Activated CD4-positive, CD25-positive, alpha-beta regulatory T cell (primary cell): ENCODE measurements around the gene WAPL.

Experiments used
- DNase-seq, 4 experiments: peaks; one replicate each; lab custom pipeline; 2025; lab: John Stamatoyannopoulos, UW

The WAPL gene

DNA sequence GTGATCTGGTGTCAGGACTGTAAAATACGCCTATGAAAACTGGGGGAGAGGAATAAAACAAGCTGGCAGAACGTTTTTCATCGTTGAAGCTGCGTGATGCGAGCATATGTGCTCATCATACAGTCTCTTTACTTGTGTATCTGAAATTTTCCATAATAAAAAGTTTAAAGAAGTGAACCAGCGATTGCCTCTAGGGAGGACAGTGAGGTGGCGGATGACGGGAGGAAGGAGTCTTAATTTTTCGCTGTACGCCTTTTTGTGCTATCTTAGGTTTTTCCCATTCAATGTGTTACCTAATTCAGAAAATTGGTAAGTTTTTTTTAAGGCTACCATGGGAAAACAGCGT is 891 bp upstream of the WAPL start:
- DNase-seq, result no peak

DNA sequence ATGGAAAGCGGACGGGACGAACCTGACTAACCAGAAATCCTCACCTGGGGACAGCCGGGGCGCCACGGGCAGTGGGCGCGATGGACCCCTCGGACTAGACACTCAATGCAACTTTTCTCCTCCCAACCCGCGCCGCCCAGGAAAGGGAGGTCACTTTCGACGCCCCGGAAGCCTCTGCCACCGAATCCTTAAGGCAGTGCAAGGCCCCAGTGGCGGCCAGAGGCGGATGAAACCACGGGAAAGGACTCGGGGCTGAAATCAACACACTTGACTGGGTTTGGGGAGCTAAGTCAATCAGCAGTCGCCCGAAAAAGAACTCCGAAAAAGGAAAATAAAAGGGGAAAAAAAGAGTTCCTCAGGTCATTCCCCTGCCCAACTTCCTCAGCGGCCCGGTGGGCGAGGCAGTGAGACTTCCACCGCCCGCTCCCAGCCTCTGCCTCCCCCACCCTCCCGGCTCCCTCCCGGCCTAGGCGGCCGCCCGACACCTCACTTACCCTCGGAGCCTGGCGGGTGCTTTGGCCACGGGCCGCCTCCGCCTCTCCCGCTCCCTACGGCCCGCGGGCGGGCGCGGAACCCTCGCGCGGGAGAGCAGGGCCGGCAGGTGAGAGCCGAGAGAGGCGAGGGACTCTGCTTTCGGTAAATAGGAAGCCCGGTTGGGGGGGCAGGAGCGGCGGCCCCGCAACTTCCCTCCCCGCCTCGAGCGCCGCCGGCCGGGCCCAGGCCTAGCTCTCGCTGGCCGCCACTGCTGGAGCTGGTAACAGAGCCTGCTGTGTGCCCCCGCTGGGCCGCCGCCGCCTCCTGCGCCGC is 518 bp downstream of the WAPL start:
- DNase-seq, result peak in 2 of 4 experiments; percentile 3 to 11

DNA sequence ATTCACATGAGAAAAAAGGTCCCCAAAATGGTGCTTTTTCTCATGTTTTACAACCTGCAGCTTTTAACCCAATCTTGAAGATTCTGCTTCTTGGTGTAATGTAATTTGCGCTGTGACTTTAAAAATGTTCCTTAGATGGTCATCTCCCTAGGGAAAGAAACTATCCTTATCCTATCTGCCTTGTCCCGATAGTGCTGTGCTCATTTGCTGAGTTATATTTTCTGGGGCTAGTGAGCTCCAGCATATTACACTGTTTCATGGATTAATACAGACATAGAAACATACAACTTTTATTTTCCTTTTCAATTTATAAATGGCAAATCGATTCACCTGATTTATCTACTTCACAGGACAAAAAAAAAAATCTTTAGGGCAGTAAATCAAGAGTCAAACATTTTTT is 2.8 kb downstream of the WAPL start:
- no peak for DNase-seq

DNA sequence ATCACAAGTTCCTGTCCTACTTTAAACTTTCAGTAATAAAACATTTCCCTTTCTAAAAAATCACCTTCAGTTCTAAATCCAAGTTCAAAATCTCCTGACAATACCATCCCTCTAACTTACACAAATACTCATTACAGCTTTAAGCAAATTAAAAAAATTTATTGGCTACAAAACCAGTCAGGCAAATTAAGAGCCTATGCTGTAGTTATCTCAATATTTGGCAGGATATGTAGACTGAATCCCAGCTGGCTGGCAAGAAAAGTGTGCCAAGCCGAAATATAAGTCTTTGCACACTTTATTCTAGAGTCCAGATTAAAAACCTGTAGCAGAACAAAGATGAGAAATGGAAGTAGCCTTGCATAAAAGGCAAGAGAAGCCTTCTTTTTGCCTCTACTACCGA is 9.5 kb downstream of the WAPL start:
- DNase-seq, result no peak

DNA sequence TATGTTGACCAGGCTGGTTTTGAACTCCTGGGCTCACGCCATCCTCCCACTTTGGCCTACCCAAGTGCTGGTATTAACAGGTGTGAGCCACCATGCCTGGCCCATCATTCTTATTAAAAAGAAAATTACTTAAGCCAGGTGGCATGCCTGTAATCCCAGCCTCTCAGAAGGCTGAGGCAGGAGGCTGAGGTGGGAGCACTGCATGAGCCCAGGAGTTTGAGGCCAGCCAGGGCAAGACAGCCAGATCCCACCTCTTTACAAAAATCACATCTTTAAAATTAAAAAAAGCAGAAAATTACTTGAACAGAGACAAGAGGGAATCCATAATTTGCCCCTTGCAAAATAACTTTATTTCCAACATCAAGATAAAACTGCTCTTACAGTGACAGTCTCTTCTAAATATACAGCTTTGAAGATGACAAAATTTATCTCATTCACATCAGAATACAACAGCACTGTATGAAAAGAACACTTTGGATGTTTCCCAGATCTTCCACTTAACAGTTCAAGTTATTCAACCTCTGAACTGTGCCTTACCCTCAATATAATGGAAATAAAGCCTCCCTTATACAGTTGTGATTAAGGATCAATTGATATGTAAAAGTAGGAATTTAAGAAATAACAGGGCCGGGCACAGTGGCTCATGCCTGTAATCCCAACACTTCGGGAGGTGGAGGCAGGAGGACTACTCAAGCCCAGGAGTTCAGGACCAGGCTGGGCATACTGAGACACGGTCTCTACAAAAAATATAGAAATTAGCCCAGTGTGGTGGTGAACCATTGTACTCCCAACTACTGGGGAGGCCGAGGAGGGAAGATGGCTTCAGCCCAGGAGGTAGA is 10.3 kb downstream of the WAPL start:
- no peak for DNase-seq

DNA sequence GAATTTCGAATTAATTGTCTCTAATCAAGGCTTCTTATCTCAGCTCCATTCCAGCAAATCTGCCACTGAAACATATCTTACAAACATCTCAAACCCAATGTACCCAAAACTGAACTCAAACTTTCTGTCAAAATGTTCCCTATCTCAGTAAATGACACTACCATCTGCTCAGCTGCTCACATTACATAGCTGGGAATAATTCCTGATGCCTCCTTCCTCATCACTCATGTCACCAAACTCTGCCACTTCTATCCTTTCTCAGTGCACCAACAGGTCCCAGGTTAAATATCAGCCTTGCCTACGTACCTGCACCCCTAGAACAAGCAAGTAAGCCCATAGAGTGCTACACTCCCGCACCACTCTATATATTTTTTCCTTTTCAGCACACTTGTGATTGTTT is 12.4 kb downstream of the WAPL start:
- DNase-seq, result no peak

DNA sequence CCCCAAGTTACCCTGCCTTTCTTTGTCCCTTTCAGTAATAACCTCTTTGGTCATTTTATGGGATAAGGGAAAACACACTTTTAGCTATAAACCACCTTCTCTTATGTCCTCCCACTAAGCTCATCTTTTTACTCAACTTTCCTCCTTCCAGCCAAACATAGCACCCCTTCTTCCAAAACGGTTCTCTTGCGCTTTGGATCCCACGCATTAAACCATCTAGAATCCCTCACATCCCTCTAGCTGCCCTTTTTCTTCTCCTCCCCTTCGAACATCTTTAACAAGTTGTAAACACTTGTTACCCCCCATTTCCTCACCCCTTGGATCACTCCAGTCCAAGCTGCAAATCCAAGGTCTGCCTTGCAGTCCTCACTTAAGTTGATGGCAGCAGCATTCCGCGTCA is 13.4 kb downstream of the WAPL start:
- no peak for DNase-seq

DNA sequence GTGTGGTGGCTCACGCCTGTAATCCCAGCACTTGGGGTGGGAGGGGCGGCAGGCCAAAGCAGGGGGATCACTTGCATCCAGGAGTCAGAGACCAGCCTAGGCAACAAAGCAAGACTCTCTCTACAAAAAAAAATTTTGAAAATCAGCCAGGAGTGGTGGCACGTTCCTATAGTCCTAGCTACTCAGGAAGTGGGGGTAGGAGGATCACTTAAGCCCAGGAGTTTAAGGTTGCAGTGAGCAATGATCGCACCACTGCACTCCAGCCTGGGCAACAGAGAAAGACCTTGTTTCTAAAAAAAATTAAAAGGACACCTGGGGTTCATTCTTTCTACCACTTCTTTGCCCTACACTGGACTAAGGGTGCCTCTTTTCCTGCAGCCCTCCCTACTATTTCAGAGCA is 15.1 kb downstream of the WAPL start:
- no peak for DNase-seq

DNA sequence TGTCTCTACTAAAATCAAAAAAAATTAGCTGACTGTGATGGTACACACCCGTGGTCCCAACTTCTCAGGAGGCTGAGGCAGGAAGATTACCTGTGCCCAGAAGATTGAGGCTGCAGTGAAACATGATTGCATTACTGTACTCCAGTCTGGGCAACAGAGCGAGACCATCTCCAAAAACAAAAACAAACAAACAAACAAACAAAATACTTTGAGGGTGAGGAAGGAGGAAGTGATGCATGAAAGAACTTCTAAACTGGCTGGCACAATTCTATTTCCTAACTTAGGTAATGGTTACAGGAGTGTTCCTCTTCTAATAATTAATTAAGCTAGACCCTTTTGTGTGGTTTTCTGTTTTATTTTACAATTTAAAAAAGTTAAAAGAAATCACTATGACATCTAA is 15.5 kb downstream of the WAPL start:
- DNase-seq, result no peak

DNA sequence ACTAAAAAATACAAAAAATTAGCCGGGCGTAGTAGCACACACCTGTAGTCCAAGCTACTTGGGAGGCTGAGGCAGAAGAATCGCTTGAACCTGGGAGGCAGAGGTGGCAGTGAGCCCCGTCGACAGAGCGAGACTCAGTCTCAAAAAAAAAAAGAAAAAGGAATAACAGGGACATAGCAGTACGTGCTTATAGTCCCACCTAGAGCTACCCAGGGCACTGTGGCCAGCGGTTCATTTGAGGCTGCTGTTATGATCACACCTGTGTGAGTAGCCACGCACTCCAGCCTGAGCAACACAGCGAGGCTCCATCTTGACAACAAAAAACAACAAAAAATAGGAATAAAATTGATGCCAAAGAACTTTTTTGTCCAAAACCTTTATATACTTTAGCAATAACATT is 17.1 kb downstream of the WAPL start:
- no peak for DNase-seq

DNA sequence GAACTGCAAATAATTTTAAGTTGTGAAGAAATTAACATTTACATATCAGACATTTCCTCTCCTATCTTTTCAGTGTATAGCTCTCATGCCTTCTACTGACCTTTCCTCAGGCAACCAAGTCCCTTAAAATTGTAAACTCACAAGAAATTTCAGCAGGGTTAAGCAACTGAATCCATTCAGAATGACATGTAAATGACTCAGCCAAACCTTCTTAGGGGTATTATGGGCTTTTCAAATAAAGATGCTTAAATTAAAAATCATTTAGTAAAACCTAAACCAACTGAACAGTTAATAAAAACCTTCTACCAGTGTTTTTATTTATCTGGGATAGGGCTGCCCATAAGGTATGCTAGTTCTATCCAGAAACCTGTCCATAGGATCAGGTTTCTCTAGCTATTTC is 20.7 kb downstream of the WAPL start:
- DNase-seq, result no peak

DNA sequence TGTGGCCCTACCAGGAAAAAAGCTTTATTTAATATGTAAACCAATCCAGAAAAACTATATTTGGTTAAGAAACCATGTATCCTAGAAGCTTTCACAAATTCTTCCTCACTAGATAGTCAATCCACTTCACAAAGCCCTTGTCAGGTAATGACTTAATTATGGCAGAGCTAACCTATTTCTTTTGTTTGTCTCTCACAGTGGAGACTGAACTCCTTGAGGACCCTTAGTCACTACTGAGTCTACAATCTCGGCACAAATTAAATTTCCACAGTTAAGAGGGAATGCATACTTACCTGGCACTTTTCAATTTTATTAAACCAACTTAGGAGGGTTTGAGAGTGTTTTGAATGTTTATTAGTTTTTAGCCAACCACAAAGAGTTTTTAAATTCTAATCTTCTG is 23.0 kb downstream of the WAPL start:
- no peak for DNase-seq

DNA sequence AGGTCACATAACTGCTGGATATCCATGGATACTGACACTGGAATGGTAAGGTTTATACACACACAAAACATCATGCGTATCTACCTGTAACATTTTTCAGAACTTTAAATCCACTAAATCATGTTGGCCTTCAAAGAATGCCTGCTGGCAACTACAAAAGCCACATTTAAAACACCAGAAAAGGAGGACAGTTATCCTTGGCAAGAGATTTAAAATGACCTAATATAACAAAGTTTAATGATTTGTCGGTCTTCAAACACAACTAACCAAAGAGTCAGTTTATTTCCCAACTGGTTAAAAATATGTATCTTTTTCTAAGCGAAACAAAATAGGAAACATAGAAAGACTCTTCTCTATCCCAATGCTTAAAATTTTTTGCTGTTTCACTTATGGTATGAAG is 24.0 kb downstream of the WAPL start:
- no peak for DNase-seq

DNA sequence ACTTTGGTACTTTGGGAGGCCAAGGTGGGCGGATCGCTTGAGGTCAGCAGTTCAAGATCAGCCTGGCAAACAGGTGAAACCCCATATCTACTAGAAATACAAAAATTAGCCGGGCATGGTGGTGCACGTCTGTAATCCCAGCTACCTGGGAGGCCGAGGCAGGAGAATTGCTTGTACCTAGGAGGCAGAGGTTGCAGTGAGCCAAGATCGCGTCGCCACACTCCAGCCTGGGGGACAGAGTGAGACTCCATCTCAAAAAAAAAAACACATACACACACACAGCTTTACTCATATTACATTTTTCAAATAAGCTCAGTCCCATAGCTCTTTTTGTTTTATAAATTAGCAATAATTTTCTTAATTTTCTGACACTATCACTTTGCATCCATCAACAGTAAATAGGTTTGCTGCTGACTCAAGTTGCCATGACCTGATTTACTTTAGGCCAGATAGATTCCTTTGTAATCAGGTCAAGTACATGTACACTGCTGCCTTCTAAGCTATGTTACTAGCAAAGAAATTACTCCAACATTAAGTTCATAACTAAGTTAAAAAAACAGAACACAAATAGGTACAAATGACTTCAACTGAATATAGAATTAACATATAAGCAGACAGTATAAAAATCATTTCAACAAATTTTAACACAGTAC is 31.5 kb downstream of the WAPL start:
- DNase-seq, result no peak

DNA sequence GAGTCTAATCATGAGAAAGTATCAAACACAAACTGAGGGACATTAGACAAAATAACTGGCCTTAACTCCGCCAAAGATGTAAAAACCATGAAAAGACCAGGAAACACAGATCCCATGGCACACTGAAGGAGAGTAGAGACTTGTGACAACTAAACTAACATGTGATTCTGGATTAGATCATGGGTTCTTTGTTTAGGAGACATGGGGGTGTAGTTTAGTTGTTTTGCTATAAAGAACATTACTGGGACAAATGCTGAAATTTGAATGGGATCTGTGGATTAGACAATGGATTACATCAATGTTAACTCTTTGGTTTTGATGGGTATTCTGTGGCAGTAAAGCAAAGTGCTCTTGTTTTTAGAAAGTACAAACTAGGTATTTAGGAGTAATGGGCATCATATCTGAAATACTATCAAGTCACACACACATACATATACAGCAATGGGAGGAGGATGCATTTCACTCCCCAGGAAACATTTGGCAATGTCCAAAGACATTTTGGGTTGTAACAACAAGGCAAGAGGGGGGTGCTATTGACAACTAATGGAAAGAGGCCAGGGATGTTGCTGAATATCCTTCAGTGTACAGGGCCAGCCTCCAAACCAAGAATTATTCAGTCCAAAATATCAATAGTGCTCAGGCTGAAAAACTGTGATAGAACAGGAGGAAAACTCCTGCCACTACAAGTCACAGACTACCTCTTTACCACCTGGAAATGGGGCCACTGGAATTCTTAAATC is 32.4 kb downstream of the WAPL start:
- no peak for DNase-seq

DNA sequence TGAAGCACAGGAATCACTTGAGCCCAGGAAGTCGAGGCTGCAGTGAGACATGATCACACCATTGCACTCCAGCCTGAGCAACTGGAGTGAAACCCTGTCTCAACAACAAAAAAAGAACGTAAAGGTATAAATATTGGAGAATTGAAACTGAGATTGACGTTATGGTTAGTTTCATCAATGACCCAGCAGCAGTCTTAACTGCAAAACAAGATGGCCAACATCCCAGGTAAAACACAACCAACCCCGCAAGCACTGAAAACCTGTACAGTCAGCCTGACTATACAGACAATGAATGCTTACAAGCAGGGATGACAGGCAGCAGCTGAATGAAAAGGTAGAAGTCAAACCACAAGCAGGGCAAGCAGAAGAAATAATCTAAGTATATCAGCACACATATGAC is 34.7 kb downstream of the WAPL start:
- DNase-seq, result no peak

DNA sequence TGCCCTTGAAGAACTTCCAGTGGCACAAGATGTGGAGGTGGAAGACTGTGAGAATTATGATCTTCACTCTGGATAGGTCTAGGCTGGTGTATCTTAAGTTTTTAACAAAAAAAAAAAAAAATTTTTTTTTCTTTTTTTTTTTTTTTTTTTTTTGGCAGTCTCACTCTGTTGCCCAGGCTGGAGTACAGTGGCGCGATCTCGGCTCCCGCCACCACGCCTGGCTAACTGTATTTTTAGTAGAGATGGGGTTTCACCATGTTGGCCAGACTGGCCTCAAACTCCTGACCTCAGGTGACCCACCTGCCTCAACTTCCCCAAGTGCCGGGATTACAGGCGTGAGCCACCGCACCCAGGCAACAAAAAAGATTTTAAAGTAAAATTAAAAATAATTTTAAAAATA is 37.9 kb downstream of the WAPL start:
- no peak for DNase-seq

DNA sequence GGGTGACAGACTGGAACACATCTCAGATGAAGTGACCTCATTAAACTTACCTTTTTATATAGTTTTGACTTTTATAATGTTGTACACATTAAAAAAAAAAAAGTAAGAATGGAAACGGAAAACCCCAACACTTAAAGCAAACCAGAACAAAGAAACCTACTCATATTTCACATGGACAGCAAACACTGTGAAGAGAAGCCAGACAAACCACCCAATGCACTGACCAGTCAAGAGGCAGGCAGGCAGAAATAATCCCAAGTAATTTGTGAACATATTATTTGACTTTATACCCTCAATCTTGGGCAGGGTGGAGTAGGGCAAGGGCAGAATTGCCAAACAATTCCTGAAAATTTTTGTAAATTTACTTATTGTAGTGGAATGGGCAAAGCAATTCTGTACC is 39.8 kb downstream of the WAPL start:
- no peak for DNase-seq

DNA sequence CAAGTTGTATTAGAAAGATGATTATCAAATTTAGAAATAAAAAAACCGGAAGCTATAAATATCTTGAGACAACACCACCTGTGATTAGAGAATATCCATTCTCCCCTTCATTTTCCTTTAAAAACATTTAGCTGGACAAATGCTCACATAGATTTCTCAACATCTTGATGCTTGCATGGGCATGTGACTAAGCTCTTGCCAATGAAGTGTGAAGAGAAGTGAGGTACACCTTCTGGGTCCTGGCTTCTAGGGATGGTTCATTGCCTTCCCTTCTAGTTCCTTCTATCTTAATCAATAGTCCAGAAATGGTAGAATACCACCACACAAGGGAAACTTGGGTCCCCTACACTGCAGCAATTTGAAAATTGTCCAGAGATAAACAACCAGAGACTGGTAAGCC is 41.0 kb downstream of the WAPL start:
- no peak for DNase-seq

DNA sequence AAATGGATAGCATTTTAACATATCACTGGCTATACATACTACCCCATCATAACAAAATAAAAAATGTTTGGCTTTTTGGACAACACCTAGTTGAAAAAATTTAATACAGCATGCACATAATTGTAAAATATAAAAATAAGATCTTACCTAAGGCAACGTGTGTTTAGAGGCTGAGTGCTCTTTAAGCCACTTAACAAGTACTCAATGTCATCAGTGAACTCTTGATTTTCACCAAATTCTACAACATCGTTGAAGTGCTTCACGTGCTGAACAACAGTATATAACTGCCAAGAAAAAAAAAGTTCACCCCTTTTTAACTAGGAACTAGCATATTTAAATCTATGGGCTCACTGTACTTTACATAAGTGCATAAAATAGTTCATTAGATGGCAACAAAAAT is 49.5 kb downstream of the WAPL start:
- no peak for DNase-seq

DNA sequence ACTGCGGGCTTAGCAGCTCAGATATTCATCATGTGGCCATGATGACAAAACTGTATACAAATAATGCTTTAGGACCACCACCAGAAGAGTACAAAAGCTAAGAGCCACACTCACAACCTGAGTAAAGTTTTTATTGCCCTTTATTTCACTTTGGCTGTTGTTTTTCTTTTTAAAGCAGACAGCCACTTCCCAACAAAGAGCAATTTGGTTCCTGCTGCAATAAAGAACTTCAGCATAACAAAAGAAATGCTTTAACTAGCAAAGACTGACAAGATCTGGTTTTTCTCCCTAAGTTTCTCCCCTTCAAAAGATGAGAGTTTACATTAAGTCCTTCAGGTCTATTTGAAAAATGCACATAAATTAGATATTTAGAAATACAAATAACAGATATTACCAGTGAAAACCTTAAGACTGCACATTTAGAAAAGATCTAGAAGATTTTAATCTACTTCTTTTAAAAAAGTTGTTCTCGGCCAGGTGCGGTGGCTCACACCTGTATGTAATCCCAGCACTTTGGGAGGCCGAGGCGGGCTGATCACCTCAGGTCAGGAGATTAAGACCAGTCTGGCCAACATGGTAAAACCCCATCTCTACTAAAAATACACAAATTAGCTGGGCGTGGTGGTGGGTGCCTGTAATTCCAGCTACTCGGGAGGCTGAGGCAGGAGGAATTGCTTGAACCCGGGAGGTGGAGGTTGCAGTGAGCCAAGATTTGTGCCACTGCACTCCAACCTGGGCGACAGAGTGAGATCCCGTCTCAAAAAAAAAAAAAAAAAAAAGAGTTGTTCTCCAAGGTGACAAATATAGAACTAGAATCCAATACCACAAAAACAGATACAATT is 59.4 kb downstream of the WAPL start:
- DNase-seq, result no peak

DNA sequence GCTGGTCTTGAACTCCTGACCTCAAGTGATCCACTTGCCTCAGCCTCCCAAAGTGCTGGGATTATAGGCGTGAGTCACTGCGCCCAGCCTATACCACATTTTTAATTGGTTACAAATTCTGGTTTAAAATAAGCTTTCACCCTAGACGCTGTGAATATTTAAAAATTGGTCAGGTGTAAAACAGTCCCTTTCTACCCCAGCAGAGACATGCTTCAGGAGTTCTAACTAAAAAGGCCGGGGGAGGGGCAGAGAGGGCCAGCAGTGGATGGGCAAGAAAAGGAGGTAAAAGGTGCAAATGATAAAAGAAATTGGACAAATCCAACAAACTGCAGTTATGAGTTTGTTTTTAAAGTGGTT is 70.0 kb downstream of the WAPL start:
- no peak for DNase-seq
